Measurements from ENCODE around the gene RRBP1. TPM values are rescaled to one million over a fixed set of nuclear protein-coding genes. Genes with fewer than 3 reads are reported as not detected.

Gene RRBP1
- total RNA-seq, 1 experiment from 2014 or later: 93.6 TPM

- DNase-seq (ENCODE audit: low spot score): no peak
Observed at GRCh38 chr20:17576215-17576614, 105.8 kb downstream of the RRBP1 start.

- no peak for DNase-seq (ENCODE audit: low spot score)
Observed at GRCh38 chr20:17573463-17573862, 108.6 kb downstream of the RRBP1 start.

- DNase-seq (ENCODE audit: low spot score): no peak
Observed at GRCh38 chr20:17572034-17572638, 109.9 kb downstream of the RRBP1 start.

GRCh38 chr20:17571153-17571527 is 110.9 kb downstream of the RRBP1 start:
- DNase-seq (ENCODE audit: low spot score): peak; percentile 38

- peak; percentile 62 for DNase-seq (ENCODE audit: low spot score)
Observed at GRCh38 chr20:17570347-17571152, 111.5 kb downstream of the RRBP1 start.

- peak; percentile 94 for DNase-seq (ENCODE audit: low spot score)
Observed at GRCh38 chr20:17569616-17570346, 112.3 kb downstream of the RRBP1 start, which contains the start of gene DSTN. DSTN (plus strand) TSS chr20:17570075; CDS start chr20:17570209, 134 bp downstream.

- DNase-seq (ENCODE audit: low spot score): peak; percentile 90
Observed at GRCh38 chr20:17568972-17569521, 113.0 kb downstream of the RRBP1 start.

- peak; percentile 47 for DNase-seq (ENCODE audit: low spot score)
Observed at GRCh38 chr20:17568045-17568788, 113.8 kb downstream of the RRBP1 start.

GRCh38 chr20:17566345-17566744 is 115.7 kb downstream of the RRBP1 start:
- DNase-seq (ENCODE audit: low spot score): no peak

GRCh38 chr20:17565169-17565845 is 116.7 kb downstream of the RRBP1 start:
- DNase-seq (ENCODE audit: low spot score): no peak

Other genes starting within 250 kb of the RRBP1 start
- 0.81 and 1.4 TPM in 2 replicates for gene BFSP1, start 150.9 kb downstream of the RRBP1 start, total RNA-seq (2014; rRNA removed; shearing (Covaris generic))
- 91.7 and 98.4 TPM in 2 replicates for gene DSTN, start 112.2 kb downstream of the RRBP1 start, total RNA-seq (2014; rRNA removed; shearing (Covaris generic))
- not detected in 2 replicates for gene BANF2, start 17.7 kb upstream of the RRBP1 start, total RNA-seq (2014; rRNA removed; shearing (Covaris generic))

All from HT-29 (cell line).